DND-41 (cell line): Measurements from ENCODE around the gene PHF21B.

Experiments
- CTCF ChIP-seq: IDR thresholded peaks from 2 replicates; pipeline ENCODE4 v1.5.1; 2012; ENCODE audit warnings: borderline replicate concordance, low read length, moderate library complexity, mild to moderate bottlenecking; ENCODE audit not compliant: poor library complexity, severe bottlenecking; ENCODE audit errors: extremely low read depth
- EZH2 ChIP-seq: IDR thresholded peaks from 3 replicates; pipeline ENCODE4 v1.6.1; 2012; ENCODE audit warnings: borderline replicate concordance, low read depth, mild to moderate bottlenecking, moderate library complexity, low read length, inconsistent platforms; ENCODE audit not compliant: severe bottlenecking

- TF ChIP-seq EZH2 (no peak), CTCF (no peak)
Measured at GRCh38 chr22:44919691-44920090, 90.1 kb downstream of the PHF21B start.
